Left lung (tissue), 10 donors: ENCODE data around the gene DSCAM. TPM values are rescaled to one million over a fixed set of nuclear protein-coding genes. Genes with fewer than 3 reads are reported as not detected.

ENCODE experiments used
- ATAC-seq: fragments of 200-7000 bp; cut with Tn5 transposase; one replicate; pipeline ENCODE4 v1.9.1; 2020; ENCODE audit warnings: moderate library complexity
- DNase-seq, 4 donors: peaks; one replicate each; pipeline ENCODE4 v3.0.0-alpha.2; 2013 to 2020
- H3K27ac ChIP-seq, 2 donors: fragments of 200-600 bp; sonication (generic) in 1 of 2; one replicate each; pipeline versions ENCODE4 v1.5.0 to v1.8.0; 2020 to 2021
- H3K27me3 ChIP-seq, 2 donors: fragments of 200-600 bp; sonication (generic) in 1 of 2; one replicate each; pipeline versions ENCODE4 v1.5.0 to v1.8.0; 2020 to 2021
- H3K36me3 ChIP-seq, 2 donors: fragments of 200-600 bp; sonication (generic) in 1 of 2; one replicate each; pipeline versions ENCODE4 v1.5.0 to v1.8.0; 2020 to 2021
- H3K4me1 ChIP-seq, 2 donors: fragments of 200-600 bp; one replicate each; pipeline ENCODE4 v1.8.0; 2021
- H3K4me3 ChIP-seq, 2 donors: fragments of 200-600 bp; sonication (generic) in 1 of 2; one replicate each; pipeline versions ENCODE4 v1.5.0 to v1.8.0; 2020 to 2021; ENCODE audit warnings: mild to moderate bottlenecking in 1 of 2
- H3K9me3 ChIP-seq, 2 donors: fragments of 200-600 bp; sonication (generic) in 1 of 2; one replicate each; pipeline versions ENCODE4 v1.5.0 to v1.8.0; 2020 to 2021
- CTCF ChIP-seq, 2 donors: fragments of 200-600 bp; sonication (generic) in 1 of 2; IDR thresholded peaks; one replicate each; pipeline versions ENCODE4 v1.5.0 to v1.8.0; 2021; ENCODE audit warnings: antibody characterized with exemption in 2 of 2
- intact Hi-C, 2 donors: fragments of 100-400 bp; cut with DNase I; formaldehyde crosslinking; loops; one replicate each; pipeline versions ENCODE4 v1.11.2 to v1.14.2; 2022
- polyA plus RNA-seq, 6 donors: library from polyadenylated mRNA; unstranded; fragments of 120-200 nt; gene quantifications; one replicate each; pipeline ENCODE4 v1.2.1, GENCODE V29; 2013; ENCODE audit not compliant: insufficient read length in 6 of 6
- total RNA-seq, 2 donors: library from RNA; stranded (reverse); fragmentation: NEBNext Ultra II Directional; extraction: Animal tissue kit (Norgen Biotek cat#: 25700); gene quantifications; one replicate each; pipeline ENCODE4 v1.2.1, GENCODE V29; 2021
- donor health status: DM: no; HTN: yes; CAD: no.
- donor health status: DM: no; HTN: no; CAD: no.

The DSCAM gene
- total and polyA plus RNA-seq, 8 donors: 0.03 to 0.24 (median 0.07) TPM; not detected in 1

- Histone ChIP-seq H3K4me1 (no peaks in the 10 kb centered on the region), H3K36me3 (no peaks in the 10 kb centered on the region), H3K27me3 (no peaks in the 10 kb centered on the region), H3K9me3 (no peaks in the 10 kb centered on the region), H3K4me3 (no peak overlapping the region), H3K27ac (no peak overlapping the region)
- ATAC-seq: no peak
- intact Hi-C loops: no loop called here
- TF ChIP-seq CTCF (IDR thresholded peaks at IDR 0.05): no peak
- DNase-seq: no peak
Observed at GRCh38 chr21:40151611-40152010, 695.3 kb downstream of the DSCAM start.

GRCh38 chr21:40146216-40146837 is 700.6 kb downstream of the DSCAM start:
- Histone ChIP-seq H3K27ac (no peak overlapping the region), H3K4me1 (no peaks in the 10 kb centered on the region), H3K4me3 (no peak overlapping the region), H3K27me3 (no peaks in the 10 kb centered on the region), H3K9me3 (no peaks in the 10 kb centered on the region), H3K36me3 (no peaks in the 10 kb centered on the region)
- TF ChIP-seq CTCF (IDR thresholded peaks at IDR 0.05): no peak
- ATAC-seq: no peak
- no peak for DNase-seq
- intact Hi-C loops: loop anchor here in 1 of 2 donors (10.0 kb wide), 1 partner anchor 918 kb away; no protein-coding TSS in a partner anchor

GRCh38 chr21:40143822-40144525 is 703.0 kb downstream of the DSCAM start:
- Histone ChIP-seq H3K9me3 (no peaks in the 10 kb centered on the region), H3K27me3 (no peaks in the 10 kb centered on the region), H3K27ac (no peak overlapping the region), H3K4me1 (no peaks in the 10 kb centered on the region), H3K36me3 (no peaks in the 10 kb centered on the region), H3K4me3 (no peak overlapping the region)
- intact Hi-C loops: loop anchor here in 1 of 2 donors (10.0 kb wide), 1 partner anchor 921 kb away; no protein-coding TSS in a partner anchor
- peak; percentile 82 for ATAC-seq
- TF ChIP-seq CTCF (IDR thresholded peaks at IDR 0.05): peak; percentile 45 to 76
- peak in 2 of 4 donors; percentile 43 to 72 for DNase-seq

- no peaks in the 10 kb centered on the region for H3K9me3 ChIP-seq
- intact Hi-C loops: loop anchor here in 1 of 2 donors (10.0 kb wide), 1 partner anchor 923 kb away; no protein-coding TSS in a partner anchor
- no peak overlapping the region for H3K4me3 ChIP-seq
- DNase-seq (no peak), ATAC-seq (no peak)
- no peak for TF ChIP-seq CTCF (IDR thresholded peaks at IDR 0.05)
- H3K4me1 ChIP-seq: no peaks in the 10 kb centered on the region
- H3K36me3 ChIP-seq: no peaks in the 10 kb centered on the region
- no peaks in the 10 kb centered on the region for H3K27me3 ChIP-seq
- H3K27ac ChIP-seq: no peak overlapping the region
Observed at GRCh38 chr21:40141621-40142020, 705.3 kb downstream of the DSCAM start.

GRCh38 chr21:40140675-40141074 is 706.3 kb downstream of the DSCAM start:
- Histone ChIP-seq H3K27me3 (no peaks in the 10 kb centered on the region), H3K36me3 (no peaks in the 10 kb centered on the region), H3K4me3 (no peak overlapping the region), H3K4me1 (no peaks in the 10 kb centered on the region), H3K9me3 (no peaks in the 10 kb centered on the region), H3K27ac (no peak overlapping the region)
- no peak for DNase-seq
- intact Hi-C loops: loop anchor here in 1 of 2 donors (10.0 kb wide), 1 partner anchor 924 kb away; no protein-coding TSS in a partner anchor
- no peak for TF ChIP-seq CTCF (IDR thresholded peaks at IDR 0.05)
- no peak for ATAC-seq
